DND-41 (cell line): ENCODE results near the gene EFCAB13.

Experiments used
- CTCF ChIP-seq: IDR thresholded peaks from 2 replicates; pipeline ENCODE4 v1.5.1; 2012; ENCODE audit warnings: borderline replicate concordance, low read length, moderate library complexity, mild to moderate bottlenecking; ENCODE audit not compliant: poor library complexity, severe bottlenecking; ENCODE audit errors: extremely low read depth
- EZH2 ChIP-seq: IDR thresholded peaks from 3 replicates; pipeline ENCODE4 v1.6.1; 2012; ENCODE audit warnings: borderline replicate concordance, low read depth, mild to moderate bottlenecking, moderate library complexity, low read length, inconsistent platforms; ENCODE audit not compliant: severe bottlenecking

- no peak for TF ChIP-seq CTCF
- no peak for TF ChIP-seq EZH2
Measured at GRCh38 chr17:47279062-47279801, 44.5 kb upstream of the EFCAB13 start.
